ENCODE data around the gene FAM9A. TPM values are rescaled to one million over a fixed set of nuclear protein-coding genes. Genes with fewer than 3 reads are reported as not detected.
"Not testable (repeated sequence)": the region's sequence is repeated elsewhere in the genome, so short reads cannot be mapped to it uniquely, and the experiment has no call there.

FAM9A gene
- total and polyA plus RNA-seq, 2 of the 8 experiments (the other 6 are each of a cell fraction or from before 2014, with no cell fraction given): not detected

GRCh38 chrX:8782595-8782994 is 18.6 kb downstream of the FAM9A start (continued):
- TF ChIP-seq ASH2L (IDR thresholded peaks at IDR 0.05; ENCODE audit: low read length) (no peak), KDM4A (IDR thresholded peaks at IDR 0.05; ENCODE audit: low read depth, low read length, severe bottlenecking) (no peak)

GRCh38 chrX:8781921-8782320 is 19.3 kb downstream of the FAM9A start:
- H3K36me3 ChIP-seq (ENCODE audit: control insufficient read depth in 2 of 4, insufficient read depth in 4 of 4, low read length in 3 of 4); H3K18ac ChIP-seq (ENCODE audit: extremely low read depth, low read length); H2AK5ac ChIP-seq (ENCODE audit: low read depth, low read length); H3K27ac ChIP-seq (ENCODE audit: low read depth, low read length); H3K4me3 ChIP-seq (ENCODE audit: extremely low read depth in 1 of 4, insufficient read depth in 2 of 4, low read depth in 3 of 4, low read length in 4 of 4); H3K79me2 ChIP-seq (ENCODE audit: control insufficient read depth in 1 of 2, insufficient read depth in 2 of 2, low read length in 2 of 2); H3K9ac ChIP-seq (replicated peaks in 1 of 4; ENCODE audit: extremely low read depth in 1 of 4, low read depth in 3 of 4, low read length in 3 of 4); H3K56ac ChIP-seq (replicated peaks; ENCODE audit: insufficient read length, low read depth, low read length); H4K8ac ChIP-seq (ENCODE audit: extremely low read depth, insufficient read depth, low read length); DNase-seq (ENCODE audit: low read depth in 1 of 2, low spot score in 2 of 2); H2BK15ac ChIP-seq (ENCODE audit: low read length); H2BK5ac ChIP-seq (ENCODE audit: low read depth, low read length); FAIRE-seq; H3K4me2 ChIP-seq (ENCODE audit: insufficient read depth in 1 of 2, low read depth in 2 of 2, low read length in 2 of 2); H3K79me1 ChIP-seq (ENCODE audit: low read depth, low read length); H3K23ac ChIP-seq (ENCODE audit: insufficient read length); H3K27me3 ChIP-seq (replicated peaks in 1 of 4; ENCODE audit: control insufficient read depth in 3 of 4, extremely low read depth in 1 of 4, insufficient read depth in 3 of 4, low read length in 3 of 4); H3K9me3 ChIP-seq (ENCODE audit: insufficient read depth in 2 of 2, low read depth in 1 of 2, low read length in 1 of 2); H3K4ac ChIP-seq (replicated peaks; ENCODE audit: insufficient read length, low read depth, low read length); H2BK12ac ChIP-seq (ENCODE audit: low read depth, low read length); H2BK20ac ChIP-seq (ENCODE audit: low read length); H2AFZ ChIP-seq (ENCODE audit: low read length); H4K20me1 ChIP-seq (replicated peaks in 1 of 2; ENCODE audit: control insufficient read depth in 1 of 2, insufficient read depth in 2 of 2, low read length in 2 of 2); H3K4me1 ChIP-seq (replicated peaks in 1 of 4; ENCODE audit: control insufficient read depth in 3 of 4, insufficient read depth in 4 of 4, low read length in 3 of 4); H2BK120ac ChIP-seq (replicated peaks; ENCODE audit: low read depth, low read length); H3K23me2 ChIP-seq (ENCODE audit: low read depth, low read length); H3K14ac ChIP-seq (ENCODE audit: insufficient read length); H4K5ac ChIP-seq (ENCODE audit: insufficient read length, low read depth, low read length); H4K91ac ChIP-seq (replicated peaks; ENCODE audit: insufficient read length, low read length); POLR2A ChIA-PET (ENCODE audit: partially characterized antibody): not testable (repeated sequence)
- WGBS, 2 experiments (ENCODE audit: extremely low coverage in 1 of 2, insufficient coverage in 1 of 2, insufficient read length in 1 of 2, insufficient replicate concordance in 2 of 2, low coverage in 1 of 2, low lambda C conversion rate in 2 of 2, missing lambda C conversion rate in 1 of 2): 73% methylated on average over 4 of the region's 4 CpGs; no CpG with 5 or more reads in 1 of the 2 experiments
- CTCF ChIA-PET (ENCODE audit: partially characterized antibody): interaction anchor here (0.6 kb wide), 1 partner anchor 37 kb away, joined by 3 read pairs; no protein-coding TSS in a partner anchor

All from H1 (cell line).